Mucosa of stomach (tissue), 1 donor: Measurements from ENCODE around the gene DRC3.
A peak's percentile ranks its signal among the peaks of the same experiment; 100 is the strongest.

Experiments used
- H3K27me3 ChIP-seq: one replicate; pipeline ENCODE4 v1.7.0; 2013; ENCODE audit warnings: mild to moderate bottlenecking, low read length; ENCODE audit not compliant: control insufficient read depth, insufficient read depth
- H3K36me3 ChIP-seq: one replicate; pipeline ENCODE4 v1.7.0; 2013; ENCODE audit warnings: low read length; ENCODE audit not compliant: control insufficient read depth, insufficient read depth
- H3K4me1 ChIP-seq: one replicate; pipeline ENCODE4 v1.7.0; 2013; ENCODE audit warnings: mild to moderate bottlenecking, low read length; ENCODE audit not compliant: control insufficient read depth, insufficient read depth
- H3K4me3 ChIP-seq: one replicate; pipeline ENCODE4 v1.7.0; 2013; ENCODE audit warnings: low read length
- H3K9ac ChIP-seq: one replicate; pipeline ENCODE4 v1.7.0; 2013; ENCODE audit warnings: mild to moderate bottlenecking, low read length, moderate library complexity
- H3K9me3 ChIP-seq: one replicate; pipeline ENCODE4 v1.7.0; 2013; ENCODE audit warnings: mild to moderate bottlenecking, low read length, moderate library complexity; ENCODE audit not compliant: control insufficient read depth
- donor health status: Pancreatic carcinoma.

DRC3 gene

DNA sequence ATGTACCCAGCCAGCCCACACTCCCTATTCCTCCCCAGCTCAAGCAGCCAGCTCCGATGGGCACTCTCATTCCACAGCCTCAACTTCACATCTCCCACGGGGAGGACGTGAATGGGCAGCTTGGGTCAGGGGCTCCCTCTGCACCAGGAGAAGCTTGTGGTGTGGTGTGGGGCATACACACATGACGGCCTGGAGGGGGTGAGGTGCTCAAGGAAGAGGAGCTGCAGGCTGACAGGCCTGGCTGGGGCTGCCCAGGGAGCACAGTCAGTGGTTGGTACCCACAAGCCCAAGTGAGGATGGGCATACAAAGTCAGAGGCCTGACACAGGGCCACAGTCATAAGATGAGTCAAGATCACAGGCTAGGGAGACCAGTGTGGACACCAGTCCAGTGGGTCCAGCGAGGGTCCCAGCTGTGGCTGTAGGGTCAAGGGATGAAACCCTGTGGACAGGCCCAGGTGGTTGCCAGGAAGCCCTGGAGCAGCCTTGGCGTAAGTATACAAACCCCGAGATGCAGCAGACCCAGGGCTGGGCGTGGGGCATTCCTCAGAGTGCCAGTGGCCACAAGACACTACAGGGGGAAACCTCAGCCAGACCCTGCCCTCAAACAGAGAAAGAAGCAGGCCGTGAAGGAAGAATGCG is 4.4 kb downstream of the DRC3 start:
- no peaks in the 10 kb centered on the region for H3K36me3 ChIP-seq
- H3K9ac ChIP-seq = no peak overlapping the region
- H3K27me3 ChIP-seq = no peaks in the 10 kb centered on the region
- no peak overlapping the region for H3K4me3 ChIP-seq
- peaks cover 11% of the 10 kb centered on the region for H3K4me1 ChIP-seq
- H3K9me3 ChIP-seq = no peaks in the 10 kb centered on the region

- Histone ChIP-seq H3K4me1 (peaks cover 19% of the 10 kb centered on the region), H3K4me3 (no peak overlapping the region), H3K9me3 (no peaks in the 10 kb centered on the region), H3K27me3 (no peaks in the 10 kb centered on the region), H3K36me3 (no peaks in the 10 kb centered on the region), H3K9ac (no peak overlapping the region)
These were observed 6.1 kb downstream of the DRC3 start for GRCh38 chr17:17978481-17979424.

GRCh38 chr17:17979778-17980177 is 7.1 kb downstream of the DRC3 start:
- H3K9ac ChIP-seq = no peak overlapping the region
- no peak overlapping the region for H3K4me3 ChIP-seq
- H3K36me3 ChIP-seq = no peaks in the 10 kb centered on the region
- no peaks in the 10 kb centered on the region for H3K9me3 ChIP-seq
- H3K27me3 ChIP-seq = no peaks in the 10 kb centered on the region
- peaks cover 23% of the 10 kb centered on the region for H3K4me1 ChIP-seq

GRCh38 chr17:17981330-17981729 is 8.7 kb downstream of the DRC3 start:
- H3K4me3 ChIP-seq = no peak overlapping the region
- no peaks in the 10 kb centered on the region for H3K9me3 ChIP-seq
- H3K4me1 ChIP-seq = peaks cover 23% of the 10 kb centered on the region
- H3K36me3 ChIP-seq = no peaks in the 10 kb centered on the region
- no peaks in the 10 kb centered on the region for H3K27me3 ChIP-seq
- no peak overlapping the region for H3K9ac ChIP-seq

GRCh38 chr17:17982801-17983200 is 10.1 kb downstream of the DRC3 start:
- H3K4me1 ChIP-seq = peaks cover 23% of the 10 kb centered on the region
- H3K36me3 ChIP-seq = no peaks in the 10 kb centered on the region
- H3K27me3 ChIP-seq = no peaks in the 10 kb centered on the region
- no peaks in the 10 kb centered on the region for H3K9me3 ChIP-seq
- peak overlapping the region; percentile 54 for H3K9ac ChIP-seq
- no peak overlapping the region for H3K4me3 ChIP-seq

- no peaks in the 10 kb centered on the region for H3K9me3 ChIP-seq
- no peak overlapping the region for H3K4me3 ChIP-seq
- H3K4me1 ChIP-seq = peaks cover 23% of the 10 kb centered on the region
- peak overlapping the region; percentile 54 for H3K9ac ChIP-seq
- no peaks in the 10 kb centered on the region for H3K36me3 ChIP-seq
- no peaks in the 10 kb centered on the region for H3K27me3 ChIP-seq
These were observed 10.7 kb downstream of the DRC3 start for GRCh38 chr17:17983376-17983775.

DNA sequence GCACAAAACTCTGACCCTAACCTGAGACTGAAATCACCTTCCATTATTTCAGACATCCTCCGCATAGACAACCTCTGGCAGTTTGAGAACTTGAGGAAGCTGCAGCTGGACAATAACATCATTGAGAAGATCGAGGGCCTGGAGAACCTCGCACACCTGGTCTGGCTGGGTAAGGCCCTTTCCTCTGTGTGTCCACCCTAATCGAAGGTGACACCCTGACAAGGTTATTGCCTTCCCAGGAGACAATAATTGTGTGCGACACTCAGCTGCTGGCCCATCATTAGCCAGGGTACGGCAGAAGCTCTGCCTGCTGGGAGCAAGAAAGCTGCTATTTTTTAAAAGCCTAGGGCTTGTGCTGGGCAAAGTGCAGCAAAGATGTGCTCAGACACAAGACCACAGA is 11.1 kb downstream of the DRC3 start:
- Histone ChIP-seq H3K27me3 (no peaks in the 10 kb centered on the region), H3K9ac (no peak overlapping the region), H3K4me3 (no peak overlapping the region), H3K36me3 (no peaks in the 10 kb centered on the region), H3K4me1 (peaks cover 23% of the 10 kb centered on the region), H3K9me3 (no peaks in the 10 kb centered on the region)

DNA sequence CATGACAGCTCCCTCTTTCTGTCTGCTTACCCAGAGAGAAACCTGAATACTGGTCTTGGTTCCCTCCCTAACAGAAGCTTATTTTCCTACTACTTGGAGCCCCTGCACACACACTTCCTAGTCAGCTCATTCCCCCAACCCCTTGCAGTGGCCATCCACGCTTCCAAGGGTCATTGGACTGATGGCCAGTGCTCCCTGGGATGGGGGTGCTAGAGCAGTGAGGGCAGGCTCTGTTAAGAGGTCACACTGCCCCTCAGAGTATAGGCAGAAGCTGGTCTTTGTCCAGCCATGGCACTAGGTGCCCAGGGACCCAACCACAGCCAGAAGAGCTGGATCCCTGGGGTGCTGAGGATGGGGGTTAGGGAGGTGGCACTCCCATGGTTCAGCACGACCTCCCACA is 12.5 kb downstream of the DRC3 start:
- Histone ChIP-seq H3K36me3 (no peaks in the 10 kb centered on the region), H3K9me3 (no peaks in the 10 kb centered on the region), H3K4me3 (no peak overlapping the region), H3K4me1 (peaks cover 24% of the 10 kb centered on the region), H3K9ac (no peak overlapping the region), H3K27me3 (no peaks in the 10 kb centered on the region)

DNA sequence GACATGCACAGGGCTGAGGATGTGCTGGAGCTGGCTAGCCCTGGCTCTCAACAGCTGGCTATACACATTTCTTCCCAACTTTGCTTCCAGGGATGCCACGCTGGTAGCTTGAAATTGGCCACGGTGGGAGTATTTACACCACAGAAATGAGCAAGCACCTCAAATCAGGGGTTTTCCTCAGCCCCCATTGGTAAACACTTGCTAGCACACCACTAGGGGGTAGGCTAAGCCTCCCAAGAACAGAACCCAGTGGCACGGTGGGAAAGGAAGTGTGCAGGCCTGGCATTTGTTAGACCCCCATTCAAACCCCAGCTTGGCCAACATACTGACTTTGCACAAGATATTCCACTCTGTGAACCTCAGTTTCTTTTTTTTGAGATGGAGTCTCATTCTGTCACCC is 12.9 kb downstream of the DRC3 start:
- Histone ChIP-seq H3K36me3 (no peaks in the 10 kb centered on the region), H3K9me3 (no peaks in the 10 kb centered on the region), H3K27me3 (no peaks in the 10 kb centered on the region), H3K9ac (no peak overlapping the region), H3K4me1 (peaks cover 28% of the 10 kb centered on the region), H3K4me3 (no peak overlapping the region)

DNA sequence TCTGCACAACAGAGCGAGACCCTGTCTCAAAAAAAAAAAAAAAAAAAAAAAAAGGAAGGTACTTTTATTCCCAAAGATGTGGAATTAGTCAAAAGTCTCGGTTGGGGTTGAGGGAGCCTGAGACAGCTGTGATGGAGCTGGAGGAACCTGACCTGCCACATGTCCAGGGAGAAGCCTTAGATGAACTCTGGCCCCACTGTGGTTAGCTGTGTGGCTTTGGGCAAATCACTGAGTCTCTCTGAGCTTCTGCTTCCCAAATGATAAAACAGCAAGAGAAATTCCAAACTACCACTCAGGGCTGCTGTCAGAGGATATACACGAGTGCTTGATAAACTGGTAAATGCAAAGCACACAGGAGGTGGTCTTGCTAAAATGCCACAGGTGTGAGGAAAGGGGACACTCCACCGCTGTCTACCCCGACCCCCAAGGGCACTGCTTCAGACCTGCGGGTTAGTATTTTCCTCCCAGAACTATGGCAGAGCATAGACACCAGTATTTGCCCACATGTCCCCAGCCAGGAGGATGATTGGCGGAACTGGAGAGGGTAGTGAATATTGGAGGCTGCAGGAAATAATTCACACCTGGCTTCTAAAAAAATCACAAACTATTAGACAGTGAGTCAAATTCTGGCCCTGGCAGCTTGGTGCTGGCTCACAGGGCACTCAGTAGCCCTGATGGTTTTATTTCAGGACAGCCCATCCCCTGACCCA is 14.7 kb downstream of the DRC3 start:
- no peaks in the 10 kb centered on the region for H3K36me3 ChIP-seq

GRCh38 chr17:17987901-17988300 is 15.2 kb downstream of the DRC3 start:
- Histone ChIP-seq H3K9ac (no peak overlapping the region), H3K4me1 (peaks cover 25% of the 10 kb centered on the region), H3K27me3 (no peaks in the 10 kb centered on the region), H3K9me3 (no peaks in the 10 kb centered on the region), H3K4me3 (no peak overlapping the region), H3K36me3 (no peaks in the 10 kb centered on the region)

More for the DNA sequence above, 14.7 kb downstream of the DRC3 start:
- Histone ChIP-seq H3K27me3 (no peaks in the 10 kb centered on the region), H3K4me1 (peaks cover 30% of the 10 kb centered on the region), H3K4me3 (no peak overlapping the region), H3K9ac (no peak overlapping the region), H3K9me3 (no peaks in the 10 kb centered on the region)

DNA sequence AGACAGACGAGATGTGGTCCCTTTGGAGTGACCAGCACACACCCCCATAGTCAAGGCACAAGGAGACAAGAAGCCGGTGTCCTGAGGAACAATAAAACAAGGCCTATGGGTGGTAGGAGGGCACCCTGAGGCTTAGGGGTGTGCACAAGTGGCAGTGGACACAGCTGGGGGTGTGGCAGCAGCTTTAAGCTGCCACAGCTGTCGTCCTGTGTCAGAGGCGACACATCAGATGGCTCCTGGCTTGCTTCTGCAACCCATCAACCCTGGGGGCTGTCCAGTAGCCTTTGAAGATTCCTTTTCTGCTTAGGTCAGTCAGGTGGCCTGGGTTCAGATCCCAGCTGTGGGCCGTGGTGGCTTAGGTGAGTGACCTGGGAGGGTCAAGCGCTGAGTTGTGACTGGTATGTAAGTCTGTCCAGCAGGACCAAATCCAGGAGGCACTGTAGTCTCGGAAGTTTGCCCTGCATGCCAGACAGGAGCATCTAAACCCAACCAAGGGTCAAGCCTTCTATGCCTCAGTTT is 15.8 kb downstream of the DRC3 start:
- Histone ChIP-seq H3K27me3 (no peaks in the 10 kb centered on the region), H3K9me3 (no peaks in the 10 kb centered on the region), H3K4me3 (no peak overlapping the region), H3K9ac (no peak overlapping the region), H3K4me1 (peaks cover 19% of the 10 kb centered on the region), H3K36me3 (no peaks in the 10 kb centered on the region)
